Activated CD8-positive, alpha-beta T cell treated with anti-CD3 and anti-CD28 coated beads for 36 hours (primary cell): ENCODE measurements around the gene AMIGO1. TPM values are rescaled to one million over a fixed set of nuclear protein-coding genes. Genes with fewer than 3 reads are reported as not detected.

Experiments used
- ATAC-seq: fragments of 200-7000 bp; cut with Tn5 transposase; one replicate; pipeline ENCODE4 v1.10.0; 2021; ENCODE audit warnings: mild to moderate bottlenecking, moderate library complexity
- CTCF ChIA-PET: fragments of 350-600 bp; sonication (Branson Sonifier 250); formaldehyde crosslinking; loops from one replicate; lab custom pipeline; 2021; ENCODE audit warnings: antibody characterized with exemption; lab: Charles Lee
- POLR2A ChIA-PET: fragments of 350-600 bp; sonication (Branson Sonifier 250); formaldehyde crosslinking; loops from one replicate; lab custom pipeline; 2021; ENCODE audit warnings: antibody characterized with exemption; lab: Charles Lee
- DNase-seq: peaks from one replicate; pipeline ENCODE4 v3.0.0-alpha.2; 2020
- H3K27ac Mint-ChIP-seq: one replicate; pipeline ENCODE4 v1.8.0; 2021; ENCODE audit warnings: mild to moderate bottlenecking, mixed read lengths
- H3K27me3 Mint-ChIP-seq: one replicate; pipeline ENCODE4 v1.8.0; 2021; ENCODE audit warnings: mixed read lengths
- H3K36me3 Mint-ChIP-seq: one replicate; pipeline ENCODE4 v1.8.0; 2021; ENCODE audit warnings: low read depth, mixed read lengths
- H3K4me1 Mint-ChIP-seq: one replicate; pipeline ENCODE4 v1.8.0; 2021; ENCODE audit warnings: low read depth, mixed read lengths
- H3K4me3 Mint-ChIP-seq: one replicate; pipeline ENCODE4 v1.8.0; 2021; ENCODE audit warnings: mild to moderate bottlenecking, moderate library complexity, mixed read lengths
- H3K9me3 Mint-ChIP-seq: one replicate; pipeline ENCODE4 v1.8.0; 2021; ENCODE audit warnings: mixed read lengths
- CTCF ChIP-seq: fragments of 200-600 bp; IDR thresholded peaks from one replicate; pipeline ENCODE4 v1.8.0; 2022; ENCODE audit warnings: antibody characterized with exemption, mild to moderate bottlenecking
- intact Hi-C: fragments of 100-400 bp; cut with micrococcal nuclease; formaldehyde crosslinking; loops from one replicate; pipeline ENCODE4 v1.10.0; 2022
- total RNA-seq, 2 experiments: library from RNA; stranded (reverse); gene quantifications; one replicate each; pipeline ENCODE4 v1.2.3, GENCODE V29; 2021

The AMIGO1 gene
- total RNA-seq, 2 experiments from 2014 or later = 1.3 to 1.7 TPM

- Mint-ChIP-seq H3K36me3 (no peaks in the 10 kb centered on the region), H3K27ac (no peak overlapping the region), H3K27me3 (no peaks in the 10 kb centered on the region), H3K4me1 (peaks cover 12% of the 10 kb centered on the region), H3K9me3 (no peaks in the 10 kb centered on the region), H3K4me3 (no peak overlapping the region)
- no peak for ATAC-seq
- no peak for DNase-seq
- intact Hi-C loops = no loop called here
- POLR2A ChIA-PET = no interaction called here
- TF ChIP-seq CTCF = no peak
- CTCF ChIA-PET = interaction anchor here (1.5 to 21.7 kb wide), 4 partner anchors 11 to 231 kb away, joined by 5 to 1390 read pairs (median 178); partner anchors contain the start of genes AMIGO1, ATXN7L2 and CYB561D1
Observed at GRCh38 chr1:109542657-109543056, 33.1 kb upstream of the AMIGO1 start.

GRCh38 chr1:109541102-109541501, 31.6 kb upstream of the AMIGO1 start:
- intact Hi-C loops = no loop called here

GRCh38 chr1:109539676-109540075, 30.1 kb upstream of the AMIGO1 start, which contains the start of gene GPR61:
Gene GPR61, plus strand, starts transcription at chr1:109539872. Its CDS starts 3,151 bp downstream, at chr1:109543023.
- DNase-seq = no peak
- H3K4me1 Mint-ChIP-seq = no peaks in the 10 kb centered on the region
- intact Hi-C loops = loop anchor here (10.0 kb wide), 1 partner anchor 115 kb away; the partner anchor contains the start of gene PSMA5

More at GRCh38 chr1:109541102-109541501, 31.6 kb upstream of the AMIGO1 start:
- ChIA-PET POLR2A (interaction anchor here (1.3 to 1.5 kb wide), 4 partner anchors 8 to 79 kb away, joined by 4 to 6 read pairs (median 4); partner anchors contain the start of genes AMIGO1, AMPD2, ATXN7L2 and GNAT2), CTCF (interaction anchor here (1.0 to 21.7 kb wide), 7 partner anchors 9 to 443 kb away, joined by 4 to 1390 read pairs (median 7); partner anchors contain the start of genes AHCYL1, AMIGO1, ATXN7L2 and CYB561D1)
- peaks cover 1% of the 10 kb centered on the region for H3K4me1 Mint-ChIP-seq
- H3K9me3 Mint-ChIP-seq = no peaks in the 10 kb centered on the region
- TF ChIP-seq CTCF = no peak
- H3K27ac Mint-ChIP-seq = no peak overlapping the region
- H3K36me3 Mint-ChIP-seq = no peaks in the 10 kb centered on the region
- no peak overlapping the region for H3K4me3 Mint-ChIP-seq
- ATAC-seq = no peak
- DNase-seq = no peak
- no peaks in the 10 kb centered on the region for H3K27me3 Mint-ChIP-seq

GRCh38 chr1:109538827-109539555, 29.5 kb upstream of the AMIGO1 start:
- H3K4me3 Mint-ChIP-seq = no peak overlapping the region
- CTCF ChIA-PET = interaction anchor here (1.0 to 21.7 kb wide), 4 partner anchors 38 to 300 kb away, joined by 3 to 1390 read pairs (median 148); partner anchors contain the start of genes AMIGO1, ATXN7L2 and CYB561D1
- intact Hi-C loops = loop anchor here (10.0 kb wide), 1 partner anchor 114 kb away; the partner anchor contains the start of gene PSMA5

More at GRCh38 chr1:109539676-109540075, 30.1 kb upstream of the AMIGO1 start, which contains the start of gene GPR61:
- H3K27me3 Mint-ChIP-seq = no peaks in the 10 kb centered on the region
- no peaks in the 10 kb centered on the region for H3K9me3 Mint-ChIP-seq
- no peaks in the 10 kb centered on the region for H3K36me3 Mint-ChIP-seq
- H3K4me3 Mint-ChIP-seq = no peak within 1 kb of the TSS
- ATAC-seq = no peak
- no peak within 1 kb of the TSS for H3K27ac Mint-ChIP-seq
- ChIA-PET POLR2A (interaction anchor here (0.7 to 1.5 kb wide), 2 partner anchors 46 to 80 kb away, joined by 3 to 4 read pairs; partner anchors contain the start of genes AMPD2, CYB561D1 and GNAT2), CTCF (interaction anchor here (1.0 to 21.7 kb wide), 5 partner anchors 39 to 444 kb away, joined by 3 to 1390 read pairs (median 7); partner anchors contain the start of genes AHCYL1, AMIGO1, ATXN7L2 and CYB561D1)
- TF ChIP-seq CTCF = no peak

More at GRCh38 chr1:109538827-109539555, 29.5 kb upstream of the AMIGO1 start:
- Mint-ChIP-seq H3K27me3 (no peaks in the 10 kb centered on the region), H3K27ac (no peak overlapping the region), H3K36me3 (no peaks in the 10 kb centered on the region), H3K9me3 (no peaks in the 10 kb centered on the region), H3K4me1 (no peaks in the 10 kb centered on the region)
- no peak for TF ChIP-seq CTCF
- no peak for DNase-seq
- POLR2A ChIA-PET = interaction anchor here (0.6 to 1.1 kb wide), 3 partner anchors 9 to 225 kb away, joined by 3 read pairs; partner anchors contain the start of gene CYB561D1
- no peak for ATAC-seq
